ENCODE data around the gene PTPN5.

DNA sequence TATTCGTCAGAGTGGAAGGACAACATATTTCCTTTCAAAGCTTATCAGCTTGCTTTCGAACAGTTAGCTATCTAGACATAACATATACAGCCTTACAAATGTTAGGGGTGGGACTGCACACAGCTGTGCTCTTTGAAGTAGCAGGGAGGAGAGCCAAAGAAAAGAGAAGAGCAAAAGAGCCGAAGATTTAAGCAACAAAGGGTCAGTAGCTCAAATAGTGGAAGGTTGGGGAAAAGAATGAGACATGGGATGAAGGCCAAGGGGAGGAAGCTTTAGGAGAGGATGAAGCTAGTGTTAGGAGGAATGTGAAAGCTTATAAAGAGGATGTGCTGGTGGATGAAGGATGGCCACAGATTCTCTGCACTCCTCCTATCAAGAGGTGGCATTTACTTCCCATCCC, 33.8 kb downstream of the PTPN5 start:
- TF ChIP-seq, protein P1, sequence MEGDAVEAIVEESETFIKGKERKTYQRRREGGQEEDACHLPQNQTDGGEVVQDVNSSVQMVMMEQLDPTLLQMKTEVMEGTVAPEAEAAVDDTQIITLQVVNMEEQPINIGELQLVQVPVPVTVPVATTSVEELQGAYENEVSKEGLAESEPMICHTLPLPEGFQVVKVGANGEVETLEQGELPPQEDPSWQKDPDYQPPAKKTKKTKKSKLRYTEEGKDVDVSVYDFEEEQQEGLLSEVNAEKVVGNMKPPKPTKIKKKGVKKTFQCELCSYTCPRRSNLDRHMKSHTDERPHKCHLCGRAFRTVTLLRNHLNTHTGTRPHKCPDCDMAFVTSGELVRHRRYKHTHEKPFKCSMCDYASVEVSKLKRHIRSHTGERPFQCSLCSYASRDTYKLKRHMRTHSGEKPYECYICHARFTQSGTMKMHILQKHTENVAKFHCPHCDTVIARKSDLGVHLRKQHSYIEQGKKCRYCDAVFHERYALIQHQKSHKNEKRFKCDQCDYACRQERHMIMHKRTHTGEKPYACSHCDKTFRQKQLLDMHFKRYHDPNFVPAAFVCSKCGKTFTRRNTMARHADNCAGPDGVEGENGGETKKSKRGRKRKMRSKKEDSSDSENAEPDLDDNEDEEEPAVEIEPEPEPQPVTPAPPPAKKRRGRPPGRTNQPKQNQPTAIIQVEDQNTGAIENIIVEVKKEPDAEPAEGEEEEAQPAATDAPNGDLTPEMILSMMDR (IDR thresholded peaks at IDR 0.05), result no peak
- no peak for TF ChIP-seq POLR2A (IDR thresholded peaks at IDR 0.05)
- no peak for TF ChIP-seq EP300 (IDR thresholded peaks at IDR 0.05)
